GM12878 (cell line): ENCODE results near the gene MUL1. TPM values are rescaled to one million over a fixed set of nuclear protein-coding genes. Genes with fewer than 3 reads are reported as not detected.

Experiments
- ATAC-seq: fragments of 200-7000 bp; cut with Tn5 transposase; 3 replicates; pipeline ENCODE4 v1.9.1; 2020; ENCODE audit warnings: mild to moderate bottlenecking, moderate library complexity
- BruUV-seq: library from RNA; stranded (reverse); fragments of 400-500 nt; replicated peaks from 2 replicates; lab custom pipeline; 2021; lab: Mats Ljungman, UMichigan
- CTCF ChIA-PET: fragments of 300-600 bp; sonication (Branson Sonifier 250); formaldehyde crosslinking; extraction: SDS; loops from one replicate; lab custom pipeline; 2021; ENCODE audit warnings: inconsistent platforms; lab: Yijun Ruan, JAX
- POLR2A ChIA-PET: fragments of 350-600 bp; formaldehyde crosslinking; extraction: SDS; loops from one replicate; lab custom pipeline; 2021; ENCODE audit warnings: inconsistent platforms; lab: Charles Lee
- RAD21 ChIA-PET: fragments of 300-600 bp; sonication (Branson Sonifier 250); formaldehyde crosslinking; loops from one replicate; lab custom pipeline; 2023; ENCODE audit warnings: antibody characterized with exemption; ENCODE audit not compliant: unreplicated experiment; lab: Charles Lee
- SMC1A ChIA-PET: fragments of 300-600 bp; sonication (Branson Sonifier 250); formaldehyde crosslinking; loops from one replicate; lab custom pipeline; 2023; ENCODE audit not compliant: unreplicated experiment, uncharacterized antibody; lab: Charles Lee
- DNase-seq: peaks from one replicate; pipeline ENCODE4 v3.0.0-alpha.2; 2011; ENCODE audit warnings: low read depth, low spot score
- FAIRE-seq: peaks from 3 replicates; lab custom pipeline; 2011; peaks lifted over from hg19 to GRCh38; lab: Jason Lieb, UNC
- H2AFZ ChIP-seq: 2 replicates; pipeline ENCODE4 v1.6.0; 2011; ENCODE audit warnings: low read depth, low read length, control low read depth; ENCODE audit not compliant: control insufficient read depth
- H3K27ac ChIP-seq: 2 replicates; pipeline ENCODE4 v1.5.1; 2011; ENCODE audit warnings: control low read depth; ENCODE audit not compliant: control insufficient read depth, insufficient read depth
- H3K27me3 ChIP-seq, 2 experiments: replicated peaks in 1 of 2; 2 replicates each; pipeline versions ENCODE4 v1.6.0 to v1.6.1; 2011; ENCODE audit warnings: low read length in 1 of 2; ENCODE audit not compliant: control insufficient read depth in 2 of 2, insufficient read depth in 2 of 2
- H3K36me3 ChIP-seq, 2 experiments: 2 replicates each; pipeline ENCODE4 v1.5.1; 2011; ENCODE audit warnings: low read length in 1 of 2; ENCODE audit not compliant: control insufficient read depth in 2 of 2, insufficient read depth in 2 of 2
- H3K4me1 ChIP-seq: 2 replicates; pipeline ENCODE4 v1.6.1; 2011; ENCODE audit warnings: mild to moderate bottlenecking, low read length, moderate library complexity, mixed read lengths; ENCODE audit not compliant: control insufficient read depth, insufficient read depth
- H3K4me2 ChIP-seq: 2 replicates; pipeline ENCODE4 v1.6.0; 2011; ENCODE audit warnings: control low read depth; ENCODE audit not compliant: control insufficient read depth, insufficient read depth
- H3K4me3 ChIP-seq: fragments of 200-600 bp; sonication (generic); 2 replicates; pipeline ENCODE4 v1.5.1; 2016
- H3K79me2 ChIP-seq: 2 replicates; pipeline ENCODE4 v1.6.0; 2011; ENCODE audit warnings: low read length; ENCODE audit not compliant: control insufficient read depth, insufficient read depth
- H3K9ac ChIP-seq: 2 replicates; pipeline ENCODE4 v1.8.0; 2011; ENCODE audit warnings: low read length, control low read depth, mixed read lengths; ENCODE audit not compliant: control insufficient read depth, insufficient read depth
- H3K9me3 ChIP-seq: replicated peaks from 3 replicates; pipeline ENCODE4 v1.5.1; 2011; ENCODE audit warnings: mild to moderate bottlenecking, low read length; ENCODE audit not compliant: control insufficient read depth, insufficient read depth
- H4K20me1 ChIP-seq: 2 replicates; pipeline ENCODE4 v1.6.0; 2011; ENCODE audit not compliant: control insufficient read depth, insufficient read depth
- BHLHE40 ChIP-seq, 2 experiments: fragments of 450-650 bp in 1 of 2; IDR thresholded peaks; 2 replicates each; pipeline ENCODE4 v1.6.1; 2011 to 2017; ENCODE audit warnings: low read depth in 2 of 2, borderline replicate concordance in 1 of 2, improper control_type of control experiment in 1 of 2, low read length in 1 of 2, mild to moderate bottlenecking in 1 of 2
- CBX3 ChIP-seq: fragments of 200-600 bp; sonication (generic); IDR thresholded peaks from 2 replicates; pipeline ENCODE4 v1.6.1; 2016; ENCODE audit warnings: low read depth, borderline replicate concordance
- CREB1 ChIP-seq: IDR thresholded peaks from 2 replicates; pipeline ENCODE4 v1.6.1; 2012; ENCODE audit warnings: low read depth, mild to moderate bottlenecking, inconsistent platforms
- IKZF2 ChIP-seq, 2 experiments: fragments of 450-650 bp; IDR thresholded peaks; 2 replicates each; pipeline ENCODE4 v1.6.1; 2017; ENCODE audit warnings: mild to moderate bottlenecking in 2 of 2, moderate library complexity in 2 of 2
- LARP7 ChIP-seq: fragments of 450-650 bp; IDR thresholded peaks from 2 replicates; pipeline ENCODE4 v1.6.1; 2017; ENCODE audit warnings: mild to moderate bottlenecking
- RBBP5 ChIP-seq: fragments of 200-600 bp; sonication (generic); conservative IDR thresholded peaks from 2 replicates; pipeline ENCODE4 v1.6.1; 2016
- RFX5 ChIP-seq: IDR thresholded peaks from 2 replicates; pipeline ENCODE4 v1.6.1; 2011; ENCODE audit warnings: low read depth, low read length, improper control_type of control experiment
- STAT3 ChIP-seq: IDR thresholded peaks from 2 replicates; pipeline ENCODE4 v1.6.1; 2011; ENCODE audit warnings: low read depth, low read length, improper control_type of control experiment
- SUPT20H ChIP-seq: IDR thresholded peaks from 2 replicates; pipeline ENCODE4 v1.6.1; 2011; ENCODE audit warnings: low read depth, mild to moderate bottlenecking, low read length, moderate library complexity, borderline replicate concordance; ENCODE audit not compliant: control insufficient read depth
- ZNF622 ChIP-seq: fragments of 450-650 bp; IDR thresholded peaks from 2 replicates; pipeline ENCODE4 v1.6.1; 2017; ENCODE audit warnings: mild to moderate bottlenecking, inconsistent platforms
- ZNF687 ChIP-seq: fragments of 450-650 bp; IDR thresholded peaks from 2 replicates; pipeline ENCODE4 v1.6.1; 2017; ENCODE audit warnings: mild to moderate bottlenecking, moderate library complexity
- ZZZ3 ChIP-seq: IDR thresholded peaks from 2 replicates; pipeline ENCODE4 v1.6.1; 2011; ENCODE audit warnings: low read depth; ENCODE audit not compliant: control insufficient read depth, insufficient read length
- WGBS: methylation state at CpG from one replicate; pipeline ENCODE4 v1.1.6; 2016; ENCODE audit warnings: low lambda C conversion rate; ENCODE audit not compliant: insufficient replicate concordance, insufficient coverage; ENCODE audit errors: missing lambda C conversion rate; 5-methylcytosine and 5-hydroxymethylcytosine counted together
- in situ Hi-C: fragments of 300-500 bp; cut with MboI; formaldehyde crosslinking; loops from 9 replicates; pipeline ENCODE4 v1.14.3; 2018; ENCODE audit warnings: mixed read lengths
- intact Hi-C: fragments of 100-400 bp; cut with micrococcal nuclease; formaldehyde crosslinking; loops from one replicate; pipeline ENCODE4 v1.14.2; 2022; ENCODE audit not compliant: unreplicated experiment
- polyA plus RNA-seq, 11 experiments: library from polyadenylated mRNA; depleted of rRNA in 4 of 11; unstranded in 6 of 11; stranded (reverse) in 5 of 11; fragments of >200 nt; fragmentation: Nextera tagmentation in 4 of 11; fragmentation: Illumina TruSeq in 1 of 11; extraction: Ambion mirVana in 4 of 11; extraction: Trizol in 1 of 11; gene quantifications; 1 replicate in 1 of 11; 2 replicates in 10 of 11; pipeline versions ENCODE4 v1.2.1 to v1.2.3, GENCODE V29; 2011 to 2016; ENCODE audit warnings: inconsistent platforms in 2 of 11, missing spikeins in 2 of 11, low read depth in 1 of 11
- total RNA-seq, 4 experiments: library from RNA; depleted of rRNA in 3 of 4; stranded (reverse); fragments of >200 nt in 3 of 4; fragmentation: Illumina TruSeq in 1 of 4; extraction: Trizol in 1 of 4; gene quantifications; 2 replicates each; pipeline versions ENCODE4 v1.2.1 to v1.2.3, GENCODE V29; 2013 to 2021

MUL1 gene
- total and polyA plus RNA-seq, 10 of the 15 experiments (the other 5 are each of a cell fraction or from before 2014, with no cell fraction given) = 4.9 to 27.0 (median 15.5) TPM

GRCh38 chr1:20492751-20493150 lies 15.2 kb downstream of the MUL1 start:
- ChIA-PET SMC1A (interaction anchor here (1.2 to 2.5 kb wide), 5 partner anchors 115 to 314 kb away, joined by 3 to 7 read pairs (median 4); no protein-coding TSS in a partner anchor), POLR2A (interaction anchor here (0.5 kb wide), 1 partner anchor 21 kb away, joined by 3 read pairs; no protein-coding TSS in a partner anchor), RAD21 (interaction anchor here (1.7 to 4.3 kb wide), 2 partner anchors 109 to 280 kb away, joined by 4 to 14 read pairs; no protein-coding TSS in a partner anchor), CTCF (interaction anchor here (0.9 to 5.1 kb wide), 8 partner anchors 22 to 297 kb away, joined by 3 to 47 read pairs (median 4); no protein-coding TSS in a partner anchor)
- H3K4me1 ChIP-seq = no peaks in the 10 kb centered on the region
- H4K20me1 ChIP-seq = no peaks in the 10 kb centered on the region
- 11% methylated on average over 7 of the region's 7 CpGs for WGBS
- no peak overlapping the region for H2AFZ ChIP-seq
- no peak overlapping the region for H3K4me3 ChIP-seq
- FAIRE-seq = no peak
- no peaks in the 10 kb centered on the region for H3K9me3 ChIP-seq
- in situ Hi-C loops (loop anchor here (5.0 to 10.0 kb wide), 3 partner anchors 115 to 578 kb away; no protein-coding TSS in a partner anchor), intact Hi-C loops (loop anchor here (1.0 to 5.0 kb wide), 3 partner anchors 115 to 575 kb away; no protein-coding TSS in a partner anchor)
- no peaks in the 10 kb centered on the region for H3K79me2 ChIP-seq
- H3K36me3 ChIP-seq = no peaks in the 10 kb centered on the region
- H3K27ac ChIP-seq = no peak overlapping the region
- TF ChIP-seq BHLHE40 (IDR thresholded peaks at IDR 0.05; ENCODE audit: borderline replicate concordance in 1 of 2, low read depth in 2 of 2, low read length in 1 of 2) (no peak), ZNF622 (no peak), RBBP5 (no peak), RFX5 (no peak), CBX3 (no peak)
- H3K9ac ChIP-seq = no peak overlapping the region
- DNase-seq = no peak
- peaks cover 0 to 6% of the 10 kb centered on the region in 2 experiments; a peak in 3 of 4 replicates for H3K27me3 ChIP-seq
- BruUV-seq = no TSS peak
- H3K4me2 ChIP-seq = no peak overlapping the region
- ATAC-seq = no peak

- FAIRE-seq (no peak), ATAC-seq (no peak), DNase-seq (no peak)
- no peak overlapping the region for H3K9ac ChIP-seq
- peaks cover 4 to 12% of the 10 kb centered on the region in 2 experiments; a peak in 3 of 4 replicates for H3K27me3 ChIP-seq
- H3K36me3 ChIP-seq = no peaks in the 10 kb centered on the region
- intact Hi-C loops (loop anchor here (5.0 kb wide), 1 partner anchor 575 kb away; no protein-coding TSS in a partner anchor), in situ Hi-C loops (loop anchor here (5.0 to 10.0 kb wide), 3 partner anchors 115 to 577 kb away; no protein-coding TSS in a partner anchor)
- POLR2A ChIA-PET = no interaction called here
- BruUV-seq = no TSS peak
- no peaks in the 10 kb centered on the region for H3K4me1 ChIP-seq
- RAD21 ChIA-PET = interaction anchor here (4.3 kb wide), 1 partner anchor 279 kb away, joined by 14 read pairs; no protein-coding TSS in a partner anchor
- H3K4me3 ChIP-seq = no peak overlapping the region
- H3K27ac ChIP-seq = no peak overlapping the region
- no peaks in the 10 kb centered on the region for H4K20me1 ChIP-seq
- H3K79me2 ChIP-seq = no peaks in the 10 kb centered on the region
- no peak overlapping the region for H3K4me2 ChIP-seq
- SMC1A ChIA-PET = interaction anchor here (1.2 to 2.5 kb wide), 3 partner anchors 114 to 219 kb away, joined by 3 to 7 read pairs (median 4); no protein-coding TSS in a partner anchor
- no peaks in the 10 kb centered on the region for H3K9me3 ChIP-seq
- H2AFZ ChIP-seq = no peak overlapping the region
- CTCF ChIA-PET = interaction anchor here (0.9 to 5.1 kb wide), 5 partner anchors 13 to 279 kb away, joined by 3 to 47 read pairs (median 4); no protein-coding TSS in a partner anchor
- WGBS = 12% methylated on average over 7 of the region's 7 CpGs
- TF ChIP-seq SUPT20H (no peak), ZZZ3 (no peak), LARP7 (no peak), CBX3 (no peak), STAT3 (no peak), CREB1 (no peak), IKZF2 (IDR thresholded peaks at IDR 0.05) (no peak), ZNF687 (no peak), ZNF622 (no peak)
Measured at GRCh38 chr1:20491866-20492265, 16.1 kb downstream of the MUL1 start.
